Duodenal mucosa (tissue), 2 donors: Measurements from ENCODE around the gene KCNH8.

Source experiments
- H3K27ac ChIP-seq: one replicate; pipeline ENCODE4 v1.7.0; 2013; ENCODE audit warnings: low read depth, low read length
- H3K27me3 ChIP-seq, 2 donors: one replicate each; pipeline ENCODE4 v1.7.0; 2013; ENCODE audit warnings: low read length in 2 of 2, control low read depth in 1 of 2; ENCODE audit not compliant: insufficient read depth in 2 of 2, control insufficient read depth in 1 of 2
- H3K36me3 ChIP-seq, 2 donors: one replicate each; pipeline ENCODE4 v1.7.0; 2013; ENCODE audit warnings: low read length in 2 of 2, control low read depth in 1 of 2; ENCODE audit not compliant: insufficient read depth in 2 of 2, control insufficient read depth in 1 of 2
- H3K4me1 ChIP-seq, 2 donors: one replicate each; pipeline ENCODE4 v1.7.0; 2013; ENCODE audit warnings: low read length in 2 of 2, control low read depth in 1 of 2; ENCODE audit not compliant: insufficient read depth in 2 of 2, control insufficient read depth in 1 of 2
- H3K4me3 ChIP-seq, 2 donors: one replicate each; pipeline ENCODE4 v1.7.0; 2013; ENCODE audit warnings: low read length in 2 of 2, low read depth in 1 of 2
- H3K9ac ChIP-seq, 2 donors: one replicate each; pipeline ENCODE4 v1.7.0; 2013; ENCODE audit warnings: low read length in 2 of 2, low read depth in 1 of 2
- H3K9me3 ChIP-seq, 2 donors: one replicate each; pipeline ENCODE4 v1.7.0; 2013; ENCODE audit warnings: low read length in 2 of 2, control low read depth in 1 of 2; ENCODE audit not compliant: control insufficient read depth in 1 of 2

The KCNH8 gene

DNA sequence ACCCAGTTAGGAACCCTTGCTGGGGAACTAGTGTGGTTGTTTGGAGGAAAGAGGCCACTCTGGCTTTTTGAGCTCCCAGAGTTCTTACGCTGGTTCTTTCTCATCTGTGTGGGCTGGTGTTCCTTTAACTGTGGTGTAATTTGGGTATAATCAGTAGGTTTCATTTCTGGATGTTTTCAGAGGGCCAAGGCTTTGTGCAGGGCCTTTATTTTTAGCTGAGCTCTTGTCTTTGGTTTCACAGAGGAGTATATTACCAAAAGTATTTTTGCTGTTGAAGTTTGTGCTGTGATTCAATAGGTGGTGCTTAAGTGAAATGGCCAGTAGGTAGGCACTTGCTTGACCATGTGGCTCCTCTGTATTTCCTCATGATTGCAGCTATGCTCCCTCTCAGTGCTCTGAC is 357.9 kb downstream of the KCNH8 start:
- H3K9me3 ChIP-seq, result no peaks in the 10 kb centered on the region
- no peak overlapping the region for H3K27ac ChIP-seq

DNA sequence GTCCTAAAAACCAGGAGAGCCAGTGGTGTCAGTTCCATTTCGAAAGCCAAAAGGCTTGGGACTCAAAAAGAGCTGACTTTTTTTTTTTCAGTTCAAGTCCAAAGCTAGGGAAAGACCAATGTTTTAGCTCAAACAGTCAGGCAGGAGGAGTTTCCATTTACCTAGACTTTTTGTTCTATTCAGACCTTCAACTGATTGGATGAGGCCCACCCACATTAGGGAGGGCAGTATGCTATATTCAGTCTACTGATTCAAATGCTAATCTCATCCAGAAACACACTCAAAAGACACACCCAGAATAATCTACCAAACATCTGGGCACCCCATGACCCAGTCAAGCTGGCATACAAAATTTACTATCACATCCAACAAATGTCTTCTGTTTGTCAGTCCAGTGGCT is 374.0 kb downstream of the KCNH8 start:
- H3K36me3 ChIP-seq, result no peaks in the 10 kb centered on the region
- no peak overlapping the region for H3K27ac ChIP-seq
- no peak overlapping the region for H3K9ac ChIP-seq
- H3K4me1 ChIP-seq, result no peaks in the 10 kb centered on the region
- no peaks in the 10 kb centered on the region for H3K27me3 ChIP-seq
- no peak overlapping the region for H3K4me3 ChIP-seq
- no peaks in the 10 kb centered on the region for H3K9me3 ChIP-seq

More for the DNA sequence above, 357.9 kb downstream of the KCNH8 start:
- H3K4me3 ChIP-seq, result no peak overlapping the region
- H3K4me1 ChIP-seq, result no peaks in the 10 kb centered on the region
- no peaks in the 10 kb centered on the region for H3K36me3 ChIP-seq
- no peaks in the 10 kb centered on the region for H3K27me3 ChIP-seq
- H3K9ac ChIP-seq, result no peak overlapping the region

DNA sequence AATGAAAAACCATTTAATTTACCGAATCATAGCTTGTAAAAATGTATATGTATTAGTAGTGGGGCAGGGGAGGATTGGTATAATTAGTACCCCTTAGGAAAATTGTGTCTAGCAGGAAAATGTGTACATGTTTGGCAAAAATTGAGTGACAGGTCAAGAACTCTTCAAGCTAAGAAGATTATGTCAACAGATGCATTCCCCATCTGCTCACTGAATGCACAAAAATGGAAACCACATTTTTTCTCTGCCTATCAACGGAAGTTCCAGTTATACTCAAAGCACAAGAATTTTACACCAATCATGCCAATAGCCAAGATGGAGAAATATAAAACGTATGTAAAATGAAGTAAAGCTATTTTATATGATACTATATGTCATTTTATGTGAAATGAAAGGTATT is 377.8 kb downstream of the KCNH8 start:
- Histone ChIP-seq H3K9ac (no peak overlapping the region), H3K9me3 (no peaks in the 10 kb centered on the region), H3K36me3 (no peaks in the 10 kb centered on the region), H3K27me3 (no peaks in the 10 kb centered on the region), H3K4me3 (no peak overlapping the region), H3K27ac (no peak overlapping the region), H3K4me1 (no peaks in the 10 kb centered on the region)

DNA sequence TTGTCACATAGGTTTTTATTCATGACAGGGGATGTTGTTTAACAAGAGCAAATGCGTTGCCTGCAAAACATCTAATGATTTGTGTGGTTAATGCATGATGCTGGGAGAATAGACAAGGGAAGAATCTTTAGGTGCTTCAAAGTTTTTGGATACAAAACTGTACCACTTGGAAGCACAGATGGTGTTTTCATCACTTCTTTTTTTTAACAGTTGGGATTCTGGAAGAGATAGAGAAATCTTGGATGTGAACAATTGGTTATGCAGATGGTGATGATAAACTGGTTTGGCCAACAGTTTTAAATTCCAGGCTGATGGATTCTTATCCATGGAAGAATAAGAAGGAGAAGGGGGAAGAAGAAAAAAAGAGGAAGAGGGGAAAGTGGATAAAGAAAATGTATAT is 379.4 kb downstream of the KCNH8 start:
- H3K36me3 ChIP-seq, result no peaks in the 10 kb centered on the region
- no peaks in the 10 kb centered on the region for H3K27me3 ChIP-seq
- no peaks in the 10 kb centered on the region for H3K9me3 ChIP-seq
- no peak overlapping the region for H3K9ac ChIP-seq
- H3K4me1 ChIP-seq, result no peaks in the 10 kb centered on the region
- no peak overlapping the region for H3K27ac ChIP-seq
- no peak overlapping the region for H3K4me3 ChIP-seq

DNA sequence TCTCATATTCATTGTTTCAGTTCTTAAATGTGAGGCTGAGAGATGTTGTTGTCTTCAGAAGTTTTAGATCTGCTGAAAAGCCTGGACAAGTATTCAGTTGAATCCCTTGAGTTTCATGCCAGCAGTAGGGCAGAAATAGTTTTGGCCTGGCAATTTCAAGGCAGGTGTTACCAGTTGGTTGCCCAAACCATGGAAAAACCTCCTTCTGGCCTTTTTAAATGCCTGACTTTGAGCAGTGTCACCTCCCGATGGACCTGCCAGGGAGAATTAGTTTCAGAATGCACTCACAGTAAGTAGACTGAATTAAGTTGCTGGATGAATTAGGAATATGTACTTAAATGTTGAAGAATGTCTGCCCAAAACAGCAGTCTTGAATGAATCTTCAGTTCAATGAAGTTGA is 383.1 kb downstream of the KCNH8 start:
- no peak overlapping the region for H3K4me3 ChIP-seq
- H3K9ac ChIP-seq, result no peak overlapping the region
- H3K27ac ChIP-seq, result no peak overlapping the region
- H3K9me3 ChIP-seq, result no peaks in the 10 kb centered on the region
- H3K27me3 ChIP-seq, result no peaks in the 10 kb centered on the region
- H3K4me1 ChIP-seq, result no peaks in the 10 kb centered on the region
- no peaks in the 10 kb centered on the region for H3K36me3 ChIP-seq

DNA sequence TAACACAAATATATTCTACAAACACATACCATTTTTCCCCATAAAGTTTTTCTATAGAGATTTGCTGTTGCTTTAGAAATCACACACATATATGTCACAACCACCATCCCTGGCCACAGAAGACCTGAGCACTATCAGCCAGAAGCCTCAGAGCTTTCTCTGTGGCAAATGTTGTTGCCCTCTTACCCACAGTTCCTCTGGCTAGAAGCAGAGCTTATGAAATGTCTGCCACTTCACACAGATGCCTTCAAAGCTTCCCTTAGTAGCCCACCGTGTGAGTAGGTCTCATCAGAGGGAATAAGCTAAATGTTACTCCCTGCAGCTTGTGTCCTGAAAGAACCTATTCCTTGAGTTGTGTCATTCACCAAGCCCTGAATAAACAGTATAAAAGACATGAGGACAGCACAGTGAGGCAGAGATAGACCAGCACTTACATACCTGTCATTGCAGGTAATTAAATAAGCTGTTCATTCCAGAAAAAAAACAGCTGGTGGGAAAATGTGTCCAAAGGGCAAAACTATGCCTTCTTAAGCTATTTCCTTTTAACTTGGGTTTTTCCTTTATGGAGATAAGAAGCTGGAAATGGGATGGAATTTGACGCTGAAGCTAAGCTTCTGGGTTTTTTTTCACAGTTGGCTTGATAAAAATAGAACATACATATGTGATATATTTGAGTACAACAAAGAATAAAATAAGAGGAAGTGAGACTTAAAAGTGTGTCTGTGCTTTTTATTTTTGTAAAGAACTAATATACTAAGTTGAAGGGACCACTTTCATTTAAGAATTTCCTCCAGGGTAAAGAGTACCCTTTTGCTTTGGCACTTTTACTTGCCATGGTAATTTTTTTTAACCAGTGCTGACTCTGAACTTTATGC is 391.4 kb downstream of the KCNH8 start:
- Histone ChIP-seq H3K4me3 (no peak overlapping the region), H3K27ac (no peak overlapping the region), H3K36me3 (no peaks in the 10 kb centered on the region), H3K4me1 (no peaks in the 10 kb centered on the region), H3K27me3 (no peaks in the 10 kb centered on the region), H3K9me3 (no peaks in the 10 kb centered on the region), H3K9ac (no peak overlapping the region)

DNA sequence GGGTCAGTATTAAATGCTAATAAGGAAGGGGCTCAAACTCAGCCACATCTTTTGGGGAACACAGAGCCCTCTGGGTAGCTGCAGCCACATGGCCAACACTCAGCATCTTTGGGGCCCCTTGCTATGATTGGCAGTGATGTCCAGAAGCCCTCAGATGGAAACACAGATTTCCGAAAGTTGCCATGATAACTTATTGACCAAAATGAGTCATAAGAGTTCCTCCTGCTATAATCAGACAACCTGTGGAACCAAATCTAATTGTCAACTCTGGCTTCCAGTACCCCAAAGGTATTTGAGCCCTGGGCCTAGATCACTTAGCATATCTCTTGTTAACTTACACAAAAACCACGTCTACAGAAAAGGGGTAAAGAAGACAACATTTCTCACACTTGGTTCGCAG is 392.2 kb downstream of the KCNH8 start:
- Histone ChIP-seq H3K9ac (no peak overlapping the region), H3K27me3 (no peaks in the 10 kb centered on the region), H3K36me3 (no peaks in the 10 kb centered on the region), H3K9me3 (no peaks in the 10 kb centered on the region), H3K4me1 (no peaks in the 10 kb centered on the region), H3K4me3 (no peak overlapping the region), H3K27ac (no peak overlapping the region)

DNA sequence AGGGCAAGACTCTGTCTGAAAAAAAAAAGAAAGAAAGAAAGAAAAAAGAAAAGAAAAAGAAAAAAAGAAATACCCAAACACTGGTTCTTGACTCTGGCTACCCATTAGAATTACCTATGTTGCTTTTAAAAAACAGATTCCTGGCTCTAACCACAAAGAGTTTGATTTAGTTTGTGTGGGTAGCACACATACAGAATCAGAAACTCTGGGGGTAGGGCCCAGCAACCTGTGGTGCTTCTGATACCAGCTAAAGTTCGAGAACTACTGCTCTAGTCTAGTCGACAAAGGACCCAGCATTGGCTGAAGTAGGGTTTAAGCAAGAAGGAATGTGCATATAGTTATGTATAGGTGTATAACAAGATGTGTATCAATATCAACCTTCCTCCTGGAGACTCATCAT is 393.0 kb downstream of the KCNH8 start:
- Histone ChIP-seq H3K27me3 (no peaks in the 10 kb centered on the region), H3K36me3 (no peaks in the 10 kb centered on the region), H3K9ac (no peak overlapping the region), H3K4me3 (no peak overlapping the region), H3K9me3 (no peaks in the 10 kb centered on the region), H3K4me1 (no peaks in the 10 kb centered on the region), H3K27ac (no peak overlapping the region)

DNA sequence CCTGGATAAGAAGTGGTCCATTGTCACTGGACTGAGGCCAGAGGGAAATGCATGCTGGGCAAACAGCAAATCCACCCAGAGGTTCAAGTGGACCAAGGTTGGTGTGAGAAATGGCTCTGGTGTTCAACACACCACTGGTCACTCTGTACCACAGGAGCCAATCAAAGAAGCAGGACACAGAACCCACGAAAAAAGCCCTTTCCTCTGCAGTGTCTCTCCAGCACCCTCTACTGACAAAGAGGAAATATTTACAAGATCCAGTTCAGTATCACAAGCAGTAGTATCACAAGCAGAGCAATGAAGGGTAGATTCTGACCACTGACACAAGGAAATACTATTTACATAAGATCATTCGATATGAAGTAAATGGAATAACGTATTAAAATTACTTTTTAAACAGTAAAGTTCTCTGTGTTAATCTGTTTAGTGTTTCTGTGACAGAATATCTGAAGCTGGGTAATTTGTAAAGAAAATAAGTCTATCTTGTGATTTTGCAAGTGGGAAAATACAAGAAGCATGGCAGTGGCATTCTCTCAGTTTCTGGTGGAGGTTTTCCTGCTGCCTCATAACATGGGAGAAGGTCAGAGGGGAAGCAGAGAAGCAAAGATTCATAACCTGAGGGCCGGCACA is 395.0 kb downstream of the KCNH8 start:
- no peak overlapping the region for H3K9ac ChIP-seq
- no peaks in the 10 kb centered on the region for H3K4me1 ChIP-seq
- H3K27me3 ChIP-seq, result no peaks in the 10 kb centered on the region
- no peak overlapping the region for H3K27ac ChIP-seq
- no peaks in the 10 kb centered on the region for H3K9me3 ChIP-seq
- H3K4me3 ChIP-seq, result no peak overlapping the region
- no peaks in the 10 kb centered on the region for H3K36me3 ChIP-seq

DNA sequence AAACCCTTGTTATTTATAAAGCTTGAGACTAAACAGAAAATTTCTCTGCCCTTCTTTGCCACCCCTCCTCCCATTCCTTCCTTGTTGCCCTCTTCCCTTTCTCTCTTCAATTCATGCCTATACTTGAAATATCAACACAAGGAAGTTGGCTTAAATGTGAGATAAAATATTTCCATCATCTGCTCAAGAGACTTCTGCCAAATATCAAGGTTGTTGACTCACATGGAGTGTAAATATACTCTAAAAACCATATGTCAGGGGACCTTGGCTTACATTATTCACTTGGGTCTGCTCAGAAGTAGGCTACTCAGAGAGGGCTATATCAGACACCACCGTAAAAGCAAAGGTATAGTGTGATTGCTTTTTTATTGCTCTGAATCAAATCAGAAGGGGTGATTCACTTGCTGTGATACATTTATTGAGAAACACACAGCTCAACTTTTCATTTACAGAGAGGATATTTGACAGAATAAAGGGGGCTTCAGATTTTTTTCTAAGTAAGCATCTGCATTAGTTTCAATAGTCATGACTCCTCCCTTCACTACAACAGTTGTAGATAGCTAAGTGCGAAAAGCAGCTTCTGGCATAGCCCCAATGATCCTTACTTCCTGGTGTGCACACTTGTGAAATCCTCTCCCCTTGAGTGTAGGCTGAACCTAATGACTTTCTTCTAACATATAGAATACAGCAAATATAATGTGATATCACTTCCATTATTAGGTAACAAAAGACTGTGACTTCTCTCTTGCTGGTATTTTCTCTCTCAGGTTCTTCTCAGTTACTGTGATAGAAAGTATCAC is 399.6 kb downstream of the KCNH8 start:
- Histone ChIP-seq H3K36me3 (no peaks in the 10 kb centered on the region), H3K27me3 (no peaks in the 10 kb centered on the region), H3K4me1 (no peaks in the 10 kb centered on the region), H3K9ac (no peak overlapping the region), H3K9me3 (no peaks in the 10 kb centered on the region), H3K27ac (no peak overlapping the region), H3K4me3 (no peak overlapping the region)
